OCI-LY3 (cell line): Measurements from ENCODE around the gene C1D.

Source experiments
- H2AFZ ChIP-seq: fragments of 200-600, 300-600 bp; shearing (Covaris generic); 2 replicates; pipeline ENCODE4 v1.6.0; 2014; ENCODE audit warnings: antibody characterized with exemption, low read depth, low read length
- H3K27ac ChIP-seq: fragments of 200-600, 300-600 bp; sonication (generic); 2 replicates; pipeline ENCODE4 v1.5.1; 2014; ENCODE audit warnings: mild to moderate bottlenecking, low read length, moderate library complexity, mixed read lengths
- H3K27me3 ChIP-seq: fragments of 200-600, 300-600 bp; sonication (generic); 2 replicates; pipeline ENCODE4 v1.6.1; 2014; ENCODE audit warnings: low read depth, low read length, mixed read lengths
- H3K36me3 ChIP-seq: fragments of 200-600, 300-600 bp; sonication (generic); replicated peaks from 2 replicates; pipeline ENCODE3; 2014; ENCODE audit warnings: low read depth, low read length, mixed read lengths
- H3K4me1 ChIP-seq: fragments of 300-600, 200-600 bp; sonication (generic); 2 replicates; pipeline ENCODE4 v1.6.1; 2014; ENCODE audit warnings: low read length, mixed read lengths
- H3K4me2 ChIP-seq: fragments of 200-600, 300-600 bp; sonication (generic); 2 replicates; pipeline ENCODE4 v1.6.1; 2014; ENCODE audit warnings: low read length, mixed read lengths
- H3K4me3 ChIP-seq: fragments of 300-600, 200-600 bp; sonication (generic); 2 replicates; pipeline ENCODE4 v1.5.1; 2014; ENCODE audit warnings: antibody characterized with exemption, mild to moderate bottlenecking, low read length, moderate library complexity
- H3K79me2 ChIP-seq: fragments of 300-600, 200-600 bp; shearing (Covaris generic); 2 replicates; pipeline ENCODE4 v1.6.1; 2014; ENCODE audit warnings: mild to moderate bottlenecking, low read length, mixed read lengths
- H3K9ac ChIP-seq: fragments of 300-600, 200-600 bp; shearing (Covaris generic); 2 replicates; pipeline ENCODE4 v1.6.0; 2014; ENCODE audit warnings: mild to moderate bottlenecking, low read length, moderate library complexity
- H3K9me3 ChIP-seq: fragments of 200-600, 300-600 bp; shearing (Covaris generic); 2 replicates; pipeline ENCODE4 v1.6.1; 2014; ENCODE audit warnings: low read length, mixed read lengths; ENCODE audit not compliant: insufficient read depth
- H4K20me1 ChIP-seq: fragments of 200-600, 300-600 bp; sonication (generic); 2 replicates; pipeline ENCODE4 v1.6.1; 2016; ENCODE audit warnings: low read length, mixed read lengths; ENCODE audit not compliant: insufficient read depth
- CTCF ChIP-seq: fragments of 200-600, 300-600 bp; sonication (generic); IDR thresholded peaks from 2 replicates; pipeline ENCODE4 v1.5.1; 2014; ENCODE audit warnings: antibody characterized with exemption, low read length, low read depth
- EZH2phosphoT487 ChIP-seq: fragments of 200-600 bp; shearing (Covaris generic); IDR thresholded peaks from 2 replicates; pipeline ENCODE4 v1.6.1; 2018; ENCODE audit warnings: antibody characterized with exemption, mixed run types, low read depth

C1D gene

GRCh38 chr2:68099260-68099659 is 36.5 kb upstream of the C1D start:
- H4K20me1 ChIP-seq = no peaks in the 10 kb centered on the region
- H3K4me2 ChIP-seq = no peak overlapping the region
- no peaks in the 10 kb centered on the region for H3K27me3 ChIP-seq
- H3K4me1 ChIP-seq = peaks cover 7% of the 10 kb centered on the region
- H2AFZ ChIP-seq = no peak overlapping the region
- no peak overlapping the region for H3K9ac ChIP-seq
- H3K9me3 ChIP-seq = no peaks in the 10 kb centered on the region
- TF ChIP-seq EZH2phosphoT487 = no peak
- TF ChIP-seq CTCF = no peak
- H3K27ac ChIP-seq = no peak overlapping the region
- no peaks in the 10 kb centered on the region for H3K36me3 ChIP-seq
- H3K79me2 ChIP-seq = no peaks in the 10 kb centered on the region
- no peak overlapping the region for H3K4me3 ChIP-seq

GRCh38 chr2:68098291-68098797 is 35.5 kb upstream of the C1D start:
- H2AFZ ChIP-seq = no peak overlapping the region
- no peaks in the 10 kb centered on the region for H3K27me3 ChIP-seq
- no peaks in the 10 kb centered on the region for H4K20me1 ChIP-seq
- H3K9ac ChIP-seq = no peak overlapping the region
- H3K4me3 ChIP-seq = no peak overlapping the region
- H3K36me3 ChIP-seq = no peaks in the 10 kb centered on the region
- H3K27ac ChIP-seq = no peak overlapping the region
- H3K79me2 ChIP-seq = no peaks in the 10 kb centered on the region
- H3K9me3 ChIP-seq = no peaks in the 10 kb centered on the region
- H3K4me1 ChIP-seq = peaks cover 7% of the 10 kb centered on the region
- no peak overlapping the region for H3K4me2 ChIP-seq
- no peak for TF ChIP-seq EZH2phosphoT487
- TF ChIP-seq CTCF = no peak

- no peak overlapping the region for H3K27ac ChIP-seq
- no peaks in the 10 kb centered on the region for H3K27me3 ChIP-seq
- H4K20me1 ChIP-seq = no peaks in the 10 kb centered on the region
- no peak for TF ChIP-seq EZH2phosphoT487
- no peak for TF ChIP-seq CTCF
- H3K9me3 ChIP-seq = no peaks in the 10 kb centered on the region
- H3K4me2 ChIP-seq = no peak overlapping the region
- H3K36me3 ChIP-seq = no peaks in the 10 kb centered on the region
- H3K4me1 ChIP-seq = peaks cover 3% of the 10 kb centered on the region
- no peaks in the 10 kb centered on the region for H3K79me2 ChIP-seq
- no peak overlapping the region for H2AFZ ChIP-seq
- no peak overlapping the region for H3K9ac ChIP-seq
- H3K4me3 ChIP-seq = no peak overlapping the region
Observed at GRCh38 chr2:68094111-68094510, 31.3 kb upstream of the C1D start.

- TF ChIP-seq CTCF = no peak
- TF ChIP-seq EZH2phosphoT487 = no peak
- Histone ChIP-seq H3K27ac (no peak overlapping the region), H3K4me2 (no peak overlapping the region), H3K9me3 (no peaks in the 10 kb centered on the region), H3K4me1 (no peaks in the 10 kb centered on the region), H3K4me3 (no peak overlapping the region), H2AFZ (no peak overlapping the region), H4K20me1 (no peaks in the 10 kb centered on the region), H3K27me3 (no peaks in the 10 kb centered on the region), H3K9ac (no peak overlapping the region), H3K36me3 (no peaks in the 10 kb centered on the region), H3K79me2 (no peaks in the 10 kb centered on the region)
Observed at GRCh38 chr2:68093634-68094033, 30.8 kb upstream of the C1D start.
